ENCODE measurements around the gene TTLL6.

DNA sequence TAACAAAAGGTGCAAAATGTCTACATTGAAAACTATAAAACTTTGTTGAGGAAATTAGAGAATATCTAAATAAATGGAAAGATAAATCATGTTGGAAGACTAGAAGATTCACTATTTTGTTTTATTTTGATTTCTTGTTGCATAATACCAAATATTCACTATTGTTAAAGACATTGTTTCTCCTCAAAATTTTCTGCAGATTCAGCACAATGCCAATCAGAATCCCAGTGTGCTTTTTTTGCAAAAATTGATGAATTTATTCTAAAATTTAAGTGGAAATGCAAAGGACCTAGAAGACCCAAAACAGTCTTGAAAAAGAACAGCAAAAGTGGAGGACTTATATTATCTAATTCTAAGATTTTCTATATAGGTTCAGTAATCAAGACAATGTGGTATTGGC lies 40.4 kb downstream of the TTLL6 start:
- TF ChIP-seq CTCF (IDR thresholded peaks at IDR 0.05), result no peak
- TF ChIP-seq EZH2 (IDR thresholded peaks at IDR 0.05), result no peak
